Stimulated activated CD8-positive, alpha-beta memory T cell treated with anti-CD3 and anti-CD28 coated beads, Interleukin-12 subunit alpha, Interleukin-12 subunit beta, amount 100 ng/mL, for 24 hours (primary cell): ENCODE measurements around the gene PMM2.
"Not testable (repeated sequence)": the region's sequence is repeated elsewhere in the genome, so short reads cannot be mapped to it uniquely, and the experiment has no call there.

ENCODE experiments used
- DNase-seq: peaks from one replicate; pipeline ENCODE4 v3.0.0-alpha.2; 2020; ENCODE audit errors: extremely low read depth

PMM2 gene

GRCh38 chr16:8867216-8867931 is 69.7 kb downstream of the PMM2 start:
- no peak for DNase-seq

DNA sequence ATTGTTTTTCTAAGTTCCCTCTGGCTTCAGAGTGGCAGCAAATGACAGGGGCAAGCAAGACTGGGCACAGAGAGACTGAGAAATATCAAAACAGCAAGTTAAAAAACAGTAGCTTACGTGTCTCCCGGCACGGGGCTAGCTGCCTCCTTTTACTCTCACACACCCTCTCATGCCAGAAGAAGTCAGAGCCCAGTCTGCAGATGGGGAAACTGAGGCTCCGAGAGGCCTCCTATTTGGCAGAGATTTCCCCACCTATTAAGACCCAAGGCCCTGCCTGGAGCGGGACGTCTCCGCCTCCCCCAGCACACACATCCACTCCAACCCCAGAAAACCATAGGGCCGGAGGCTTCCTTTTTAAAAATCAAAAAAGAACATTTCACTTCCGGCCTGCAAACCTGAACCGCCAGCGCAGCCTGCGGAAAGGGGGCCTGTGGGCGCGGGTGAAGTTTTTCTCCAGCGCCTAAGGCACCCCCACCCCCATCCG is 70.3 kb downstream of the PMM2 start:
- peak; percentile 26 for DNase-seq

DNA sequence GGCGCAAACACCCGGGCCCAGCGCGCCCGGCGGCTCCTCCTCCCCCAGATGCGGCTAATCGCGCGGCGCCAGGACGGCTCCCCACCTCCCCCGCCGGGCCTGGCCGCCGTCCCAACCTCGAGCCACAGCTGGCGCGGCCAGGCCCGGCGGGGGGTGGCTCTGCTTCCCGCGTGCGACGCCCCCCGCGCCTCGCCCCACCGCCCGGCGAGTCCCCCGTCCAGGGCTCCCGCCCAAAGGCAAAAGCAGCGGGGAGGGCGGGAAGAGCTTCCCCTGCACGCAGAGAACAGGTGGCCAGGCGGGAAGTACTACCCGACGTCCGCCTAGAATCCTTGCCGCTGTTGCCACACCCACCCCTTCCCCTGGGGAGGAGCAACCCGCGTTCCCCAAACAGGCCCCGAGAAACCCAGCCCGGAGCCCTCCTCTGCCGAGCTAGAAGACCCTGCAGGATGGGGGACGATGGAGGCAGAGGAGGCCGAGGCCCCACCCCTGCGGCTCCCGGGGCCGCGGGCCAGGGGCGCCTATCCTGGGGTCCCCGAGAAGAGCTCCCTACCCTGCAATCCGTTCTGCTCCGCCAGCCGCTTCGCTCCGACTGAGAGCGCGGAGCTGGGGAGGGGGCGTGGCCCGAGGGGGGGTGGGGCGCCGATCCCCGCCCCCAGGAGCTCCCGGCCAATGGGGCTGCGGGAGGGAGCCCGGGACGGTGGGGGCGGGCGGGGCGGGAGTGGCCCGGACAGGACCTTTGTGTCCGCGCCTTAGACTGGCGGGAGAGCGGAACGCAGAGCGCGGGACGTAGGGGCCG is 71.0 kb downstream of the PMM2 start, which contains the start of gene CARHSP1:
TSS of gene CARHSP1 (minus strand) at position 591 of the 796 bp plus-strand sequence. CDS start 9,678 bp downstream, outside the sequence.
- peak; percentile 47 for DNase-seq

- DNase-seq = no peak
Measured at GRCh38 chr16:8869212-8869987, 71.8 kb downstream of the PMM2 start.

DNA sequence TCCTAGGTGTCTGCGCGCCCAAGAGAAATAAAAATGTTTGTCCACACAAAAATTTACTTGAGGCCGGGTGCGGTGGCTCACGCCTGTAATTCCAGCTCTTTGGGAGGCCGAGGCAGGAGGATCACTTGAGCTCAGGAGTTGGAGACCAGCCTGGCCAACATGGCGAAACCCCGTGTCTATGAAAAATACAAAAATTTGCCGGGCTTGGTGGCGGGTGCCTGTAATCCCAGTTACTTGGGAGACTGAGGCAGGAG is 72.3 kb downstream of the PMM2 start:
- DNase-seq = not testable (repeated sequence)

DNA sequence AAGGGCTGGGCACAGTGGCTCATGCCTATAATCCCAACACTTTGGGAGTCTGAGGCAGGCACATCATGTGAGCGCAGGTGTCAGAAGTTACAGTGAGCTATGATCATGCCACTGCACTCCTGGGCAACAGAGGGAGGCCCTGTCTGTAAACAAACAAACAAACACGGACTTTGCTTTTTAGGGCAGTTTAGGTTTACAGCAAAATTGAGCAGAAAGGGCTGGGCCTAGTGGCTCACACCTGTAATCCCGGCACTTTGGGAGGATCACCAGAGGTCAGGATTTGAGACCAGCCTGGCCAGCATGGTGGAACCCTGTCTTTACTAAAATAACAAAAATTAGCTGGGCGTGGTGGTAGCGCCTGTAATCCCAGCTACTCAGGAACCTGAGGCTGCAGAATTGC is 74.4 kb downstream of the PMM2 start:
- no peak for DNase-seq

- DNase-seq = no peak
Measured at GRCh38 chr16:8872967-8873865, 75.6 kb downstream of the PMM2 start.

- DNase-seq = not testable (repeated sequence)
Measured at GRCh38 chr16:8873866-8874195, 76.2 kb downstream of the PMM2 start.

DNA sequence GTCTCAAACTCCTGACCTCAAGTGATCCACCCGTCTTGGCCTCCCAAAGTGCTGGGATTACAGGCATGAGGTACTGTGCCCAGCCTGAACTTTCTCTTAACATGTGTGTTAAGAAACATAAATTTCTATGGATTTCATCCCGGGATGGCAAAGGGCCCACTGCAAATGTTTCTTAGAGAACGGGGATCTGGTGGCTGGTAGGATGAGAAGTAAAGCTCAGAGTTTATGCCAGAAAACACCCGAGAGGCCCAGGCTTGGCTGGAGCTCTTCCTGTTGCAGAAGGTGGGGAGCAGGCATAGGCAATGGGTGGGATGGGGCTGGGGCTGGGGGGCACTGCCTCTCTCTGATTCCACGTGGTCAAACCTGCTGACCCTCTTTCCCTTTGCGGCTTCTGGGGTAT is 76.7 kb downstream of the PMM2 start:
- no peak for DNase-seq

DNA sequence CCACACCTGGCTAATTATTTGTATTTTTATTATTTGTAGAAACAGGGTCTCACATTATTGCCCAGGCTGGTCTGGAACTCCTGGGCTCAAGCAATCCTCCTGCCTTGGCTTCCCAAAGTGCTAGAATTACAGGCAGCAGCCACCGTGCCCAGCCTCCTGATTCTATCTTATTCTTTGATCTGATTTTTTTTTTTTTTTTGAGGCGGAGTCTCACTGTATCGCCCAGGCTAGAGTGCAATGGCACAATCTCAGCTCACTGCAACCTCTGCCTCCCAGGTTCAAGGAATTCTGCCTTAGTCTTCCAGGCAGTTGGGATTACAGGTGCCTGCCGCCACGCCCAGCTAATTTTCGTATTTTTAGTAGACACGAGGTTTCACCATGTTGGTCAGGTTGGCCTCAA is 77.7 kb downstream of the PMM2 start:
- not testable (repeated sequence) for DNase-seq

DNA sequence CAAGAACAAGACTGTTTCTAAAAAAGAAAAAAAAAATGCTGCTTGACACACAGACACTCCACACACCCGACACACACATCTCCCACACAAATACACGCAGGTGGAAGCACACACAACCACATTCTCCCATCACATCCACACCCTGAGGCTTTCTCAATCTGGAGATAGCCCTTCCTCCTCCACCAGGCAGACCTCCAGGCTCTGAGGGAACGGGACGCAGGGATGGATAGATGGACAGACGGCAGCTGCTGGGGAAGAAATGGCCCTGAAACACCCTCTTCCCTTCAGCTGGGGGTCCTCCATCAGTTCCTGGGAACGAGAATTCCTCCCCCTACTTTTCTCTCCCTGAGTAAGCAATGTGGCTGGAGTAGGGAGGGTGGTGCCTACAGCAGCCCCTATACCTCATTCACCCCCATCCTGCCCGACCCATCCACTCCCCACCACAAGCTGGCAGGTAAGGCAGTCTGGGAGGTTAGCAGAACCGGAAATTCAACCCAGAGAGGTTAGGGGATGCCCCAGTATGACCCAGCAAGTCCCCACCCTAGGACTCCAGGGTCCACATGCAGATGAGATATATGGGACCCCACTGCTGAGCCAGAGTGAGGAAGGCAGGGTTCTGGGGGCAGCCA is 80.4 kb downstream of the PMM2 start:
- DNase-seq = no peak

DNA sequence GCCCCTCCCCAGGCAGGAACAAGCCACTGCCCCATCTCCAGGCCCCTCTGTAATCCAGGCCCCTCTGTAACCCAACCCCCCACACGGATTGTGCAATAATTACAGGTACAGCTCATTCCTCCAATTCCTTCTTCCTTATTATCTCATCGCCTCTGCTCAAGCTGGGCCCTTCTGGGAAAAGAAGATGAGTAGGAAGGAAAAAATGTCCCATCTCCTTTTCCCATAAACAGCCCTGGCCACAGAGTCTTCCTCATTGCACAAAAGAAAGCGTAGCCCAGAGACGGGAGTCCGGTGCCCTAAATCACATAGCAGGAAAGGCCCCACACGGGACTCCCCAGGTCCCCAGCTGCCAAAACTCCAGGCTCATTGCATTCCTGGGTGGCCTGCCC is 80.9 kb downstream of the PMM2 start:
- DNase-seq = no peak

DNA sequence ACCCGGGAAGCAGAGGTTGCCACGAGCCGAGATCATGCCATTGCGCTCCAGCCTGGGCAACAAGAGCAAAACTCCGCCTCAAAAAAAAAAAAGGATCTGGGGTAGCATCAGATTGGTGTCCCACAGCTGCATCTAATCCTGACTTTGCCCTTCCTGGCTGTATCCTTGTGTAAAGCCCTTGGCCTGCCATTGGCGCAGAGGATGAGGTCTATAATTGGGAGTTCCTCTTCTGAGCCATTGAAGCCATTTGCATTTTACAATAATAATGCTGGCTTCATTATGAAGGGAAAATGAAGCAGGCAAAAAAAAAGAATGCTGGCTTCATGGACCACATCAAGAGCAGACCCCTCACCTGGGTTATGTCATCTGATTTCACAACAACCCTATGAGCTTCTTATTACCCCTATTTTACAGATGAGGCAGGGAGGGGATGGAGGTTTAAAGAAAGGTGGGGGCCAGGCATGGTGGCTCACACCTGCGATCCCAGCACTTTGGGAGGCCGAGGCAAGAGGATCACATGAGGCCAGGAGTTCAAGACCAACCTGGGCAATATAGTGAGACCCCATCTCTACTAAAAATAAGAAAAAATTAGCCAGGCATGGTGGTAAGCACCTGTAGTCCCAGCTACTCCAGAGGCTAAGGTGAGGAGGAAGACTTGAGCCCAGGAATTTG is 83.3 kb downstream of the PMM2 start:
- no peak for DNase-seq

- no peak for DNase-seq
Measured at GRCh38 chr16:8882041-8882617, 84.5 kb downstream of the PMM2 start, which contains the start of gene LITAFD. TSS of gene LITAFD (plus strand) at chr16:8882351. CDS start at chr16:8884356, 2,005 bp downstream.

DNA sequence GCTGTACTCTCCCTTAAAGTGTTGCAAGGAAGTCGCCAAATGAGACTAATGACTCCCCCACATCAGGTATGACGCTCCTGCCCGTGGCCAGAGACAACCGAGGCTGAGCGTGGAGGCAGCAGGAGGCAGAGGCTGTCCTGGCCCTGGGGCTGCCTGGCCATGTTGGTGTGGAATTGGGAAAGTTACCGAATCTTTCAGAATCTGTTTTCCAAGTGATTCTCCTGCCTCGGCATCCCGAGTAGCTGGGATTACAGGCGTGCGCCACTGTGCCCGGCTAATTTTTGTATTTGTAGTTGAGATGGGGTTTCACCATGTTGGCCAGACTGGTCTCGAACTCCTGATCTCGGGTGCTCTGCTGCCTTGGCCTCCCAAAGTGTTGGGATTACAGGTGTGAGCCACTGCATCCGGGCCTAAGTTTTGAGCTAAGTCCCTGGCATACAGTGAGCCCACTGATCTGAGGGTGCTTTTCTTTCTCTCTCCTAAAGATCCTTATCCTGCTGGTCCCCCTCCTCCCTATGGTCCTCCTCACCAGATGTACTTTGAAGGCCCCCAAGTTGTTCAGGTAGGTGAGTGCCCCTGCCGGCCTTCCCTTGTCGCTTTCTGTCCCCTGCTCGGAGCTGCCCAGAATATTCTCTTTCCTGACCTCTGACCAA is 85.2 kb downstream of the PMM2 start:
- DNase-seq = no peak

DNA sequence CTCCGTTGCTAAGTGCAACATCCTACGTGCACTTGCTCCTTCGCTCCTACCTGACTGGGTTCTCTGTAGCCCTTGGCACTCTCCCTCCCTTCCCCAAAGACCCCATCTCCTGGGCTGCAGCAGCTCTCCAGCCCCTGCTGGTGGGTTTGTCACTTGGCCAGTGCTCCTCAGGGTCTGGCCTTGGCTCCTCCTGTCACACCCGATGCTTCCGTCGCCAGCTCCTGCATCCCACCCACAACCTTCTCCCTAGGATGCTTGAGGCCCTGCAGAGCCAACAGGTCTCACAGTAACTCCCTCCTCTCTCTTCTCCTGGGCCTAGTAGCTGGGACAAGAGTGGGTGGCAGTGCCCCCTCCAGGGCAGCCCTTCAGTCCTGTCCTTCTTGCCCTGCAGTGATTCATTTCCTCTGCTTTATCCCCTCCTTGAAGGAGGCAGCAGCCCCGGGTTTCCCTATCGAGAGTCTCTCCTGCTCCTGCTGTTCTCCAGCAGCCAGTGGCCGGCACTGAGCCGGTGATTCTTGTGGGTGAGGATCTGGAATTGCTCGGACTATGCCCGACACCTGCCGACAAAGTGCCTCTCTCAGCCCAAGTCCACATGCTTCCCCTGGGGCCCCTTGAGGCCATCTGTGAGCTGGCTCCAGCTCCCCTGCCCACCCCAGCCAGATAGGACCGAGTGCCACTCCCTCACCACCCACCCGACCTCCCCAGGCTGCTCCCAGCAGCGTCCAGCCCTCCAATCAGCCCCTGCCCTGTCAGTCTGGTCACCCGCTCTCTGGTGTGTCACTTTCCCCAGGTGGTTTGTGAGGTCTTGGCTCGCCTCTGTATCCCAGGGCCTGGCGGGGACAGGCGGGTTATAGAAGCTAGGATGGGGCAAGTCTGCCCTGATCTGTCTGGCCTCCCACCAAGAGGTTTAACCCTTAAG is 88.3 kb downstream of the PMM2 start:
- DNase-seq = no peak

DNA sequence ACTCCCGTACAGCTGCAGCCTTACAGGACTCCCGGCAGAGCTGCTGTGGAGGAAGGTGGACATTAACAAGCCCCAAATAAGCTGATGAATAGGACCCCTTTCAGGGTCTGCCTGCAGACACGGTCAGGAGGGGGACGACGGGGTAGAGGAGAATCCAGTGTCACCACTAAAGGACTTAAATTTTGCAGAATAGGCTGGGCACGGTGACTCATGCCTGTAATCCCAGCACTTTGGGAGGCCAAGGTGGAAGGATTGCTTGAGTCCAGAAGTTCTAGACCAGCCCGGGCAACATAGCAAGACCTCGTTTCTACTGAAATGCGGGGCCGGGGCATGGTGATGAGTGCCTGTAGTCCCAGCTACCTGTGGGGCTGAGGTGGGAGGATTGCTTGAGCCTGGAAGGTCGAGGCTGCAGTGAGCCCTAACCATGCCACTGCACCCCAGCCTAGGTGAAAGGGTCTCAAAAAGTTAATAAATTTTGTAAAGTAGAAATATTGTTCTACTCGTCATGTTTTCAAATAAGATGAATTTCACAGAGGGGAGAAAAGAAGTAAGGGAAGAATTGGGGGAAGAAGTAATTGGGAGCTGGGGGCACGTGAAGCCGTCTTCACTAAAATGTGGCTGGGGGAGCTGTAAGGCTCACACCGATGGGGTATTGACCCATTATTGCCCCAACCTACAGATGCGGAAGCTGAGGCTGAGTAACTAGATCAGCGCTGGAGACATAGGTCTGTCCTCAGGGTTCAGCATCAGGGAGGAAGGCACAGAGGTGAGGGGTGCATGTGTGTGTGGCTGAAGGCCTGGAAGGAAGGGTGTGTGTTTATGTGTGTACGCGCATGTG is 89.2 kb downstream of the PMM2 start:
- DNase-seq = no peak

DNA sequence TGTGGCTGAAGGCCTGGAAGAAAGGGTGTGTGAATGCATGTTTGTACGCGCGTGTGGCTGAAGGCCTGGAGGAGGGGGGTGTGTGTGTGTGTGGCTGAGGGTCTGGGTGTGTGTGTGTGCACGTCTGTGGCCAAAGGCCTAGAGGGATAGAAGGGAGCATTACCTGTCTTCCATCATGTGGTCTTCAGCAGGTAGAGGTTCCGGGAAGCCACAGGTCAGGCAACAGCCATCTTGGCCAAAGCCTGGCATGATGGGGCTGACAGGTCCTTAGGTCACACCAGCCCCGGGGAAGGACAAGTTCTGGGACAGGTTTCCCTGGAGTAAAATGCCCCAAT is 89.8 kb downstream of the PMM2 start:
- DNase-seq = no peak
